A549 (cell line): ENCODE results near the gene HAPLN2. TPM values are rescaled to one million over a fixed set of nuclear protein-coding genes. Genes with fewer than 3 reads are reported as not detected.

ENCODE experiments used
- ATAC-seq, 2 experiments: fragments of 200-7000 bp in 1 of 2; fragments of >200 bp in 1 of 2; cut with Nextera tagmentation in 1 of 2; cut with Tn5 transposase in 1 of 2; 3 replicates each; pipeline versions ENCODE4 v1.8.0 to v1.9.1; 2018 to 2020; ENCODE audit warnings: mild to moderate bottlenecking in 1 of 2, moderate library complexity in 1 of 2
- CTCF ChIA-PET: fragments of 300-600 bp; sonication (Branson Sonifier 250); formaldehyde crosslinking; extraction: SDS; loops from one replicate; lab custom pipeline; 2021; ENCODE audit warnings: antibody characterized with exemption, inconsistent platforms; lab: Yijun Ruan, JAX
- POLR2A ChIA-PET: fragments of 350-600 bp; formaldehyde crosslinking; extraction: SDS; loops from one replicate; lab custom pipeline; 2021; ENCODE audit warnings: antibody characterized with exemption, inconsistent platforms; lab: Yijun Ruan, JAX
- DNase-seq, 2 experiments: peaks; one replicate each; pipeline versions ENCODE4 v3.0.0 to v3.0.0-alpha.2; 2011 to 2016; ENCODE audit warnings: low read depth in 1 of 2, low spot score in 1 of 2
- FAIRE-seq: peaks from 2 replicates; lab custom pipeline; 2011; peaks lifted over from hg19 to GRCh38; lab: Jason Lieb, UNC
- H3K27ac ChIP-seq, 2 experiments: fragments of >200 bp; sonication (Bioruptor Twin); formaldehyde crosslinking; 3 replicates each; pipeline ENCODE4 v1.5.1; 2016 to 2017
- H3K4me1 ChIP-seq: fragments of >200 bp; sonication (Bioruptor Twin); formaldehyde crosslinking; 3 replicates; pipeline ENCODE4 v1.6.1; 2016
- H3K4me2 ChIP-seq: fragments of >200 bp; sonication (Bioruptor Twin); formaldehyde crosslinking; 3 replicates; pipeline ENCODE4 v1.6.1; 2016
- H3K4me3 ChIP-seq: fragments of >200 bp; sonication (Bioruptor Twin); formaldehyde crosslinking; 3 replicates; pipeline ENCODE4 v1.5.1; 2016
- H3K9me3 ChIP-seq: fragments of >200 bp; sonication (Bioruptor Twin); formaldehyde crosslinking; 3 replicates; pipeline ENCODE4 v1.6.1; 2016
- CBX8 ChIP-seq: fragments of 200-600 bp; sonication (generic); IDR thresholded peaks from 2 replicates; pipeline ENCODE4 v1.6.1; 2016
- CEBPB ChIP-seq, 2 experiments: fragments of >200 bp in 1 of 2; sonication (Bioruptor Twin) in 1 of 2; formaldehyde crosslinking in 1 of 2; IDR thresholded peaks; 2 replicates each; pipeline ENCODE4 v1.6.1; 2012 to 2016
- CHD2 ChIP-seq: fragments of 150-350 bp; IDR thresholded peaks from 2 replicates; pipeline ENCODE4 v1.6.1; 2014; ENCODE audit warnings: low read length; ENCODE audit not compliant: partially characterized antibody
- EP300 ChIP-seq, 2 experiments: fragments of >200 bp; sonication (Bioruptor Twin); formaldehyde crosslinking; IDR thresholded peaks; 2 replicates in 1 of 2; 3 replicates in 1 of 2; pipeline ENCODE4 v1.6.1; 2016 to 2017
- FOSL2 ChIP-seq, 2 experiments: fragments of 450-650 bp in 1 of 2; fragments of >200 bp in 1 of 2; sonication (Bioruptor Twin) in 1 of 2; formaldehyde crosslinking; IDR thresholded peaks; 2 replicates each; pipeline versions ENCODE4 v1.5.0 to v1.6.1; 2016 to 2020; ENCODE audit warnings: mild to moderate bottlenecking in 1 of 2, moderate library complexity in 1 of 2
- GATA3 ChIP-seq: IDR thresholded peaks from 2 replicates; pipeline ENCODE4 v1.6.1; 2012; ENCODE audit warnings: borderline replicate concordance
- HOXB13 ChIP-seq: fragments of 250-450 bp; sonication (Bioruptor Pico); IDR thresholded peaks from 2 replicates; pipeline ENCODE4 v1.5.0; 2020; ENCODE audit warnings: low read depth, mild to moderate bottlenecking, moderate library complexity
- HOXB5 ChIP-seq: fragments of 250-450 bp; sonication (Bioruptor Pico); IDR thresholded peaks from 2 replicates; pipeline ENCODE4 v1.5.0; 2020; ENCODE audit warnings: mild to moderate bottlenecking, moderate library complexity
- JUN ChIP-seq, 2 experiments: fragments of >200 bp; sonication (Bioruptor Twin); formaldehyde crosslinking; IDR thresholded peaks; 2 replicates in 1 of 2; 3 replicates in 1 of 2; pipeline ENCODE4 v1.6.1; 2016 to 2017
- MAFK ChIP-seq: fragments of 450-650 bp; IDR thresholded peaks from 2 replicates; pipeline ENCODE4 v1.6.1; 2014; ENCODE audit not compliant: partially characterized antibody
- MAZ ChIP-seq: fragments of 150-350 bp; IDR thresholded peaks from 2 replicates; pipeline ENCODE4 v1.6.1; 2014; ENCODE audit warnings: antibody characterized with exemption, low read depth, low read length, borderline replicate concordance
- NPAS2 ChIP-seq: fragments of 250-450 bp; sonication (Bioruptor Pico); IDR thresholded peaks from 2 replicates; pipeline ENCODE4 v1.8.0; 2022; ENCODE audit warnings: mild to moderate bottlenecking, moderate library complexity, borderline replicate concordance
- POLR2A ChIP-seq: IDR thresholded peaks from 2 replicates; pipeline ENCODE4 v1.6.1; 2012; ENCODE audit warnings: mild to moderate bottlenecking, low read length
- POLR2AphosphoS2 ChIP-seq: conservative IDR thresholded peaks from 2 replicates; pipeline ENCODE4 v1.6.1; 2012; ENCODE audit warnings: low read length, improper control_type of control experiment, inconsistent platforms
- RARB ChIP-seq: fragments of 250-450 bp; sonication (Bioruptor Pico); IDR thresholded peaks from 2 replicates; pipeline ENCODE4 v1.8.0; 2021; ENCODE audit warnings: mild to moderate bottlenecking, moderate library complexity
- RFX5 ChIP-seq: fragments of 450-650 bp; IDR thresholded peaks from 2 replicates; pipeline ENCODE4 v1.7.1; 2014; ENCODE audit warnings: antibody characterized with exemption, mild to moderate bottlenecking, moderate library complexity
- SREBF2 ChIP-seq: fragments of 450-650 bp; IDR thresholded peaks from 2 replicates; pipeline ENCODE4 v1.6.1; 2014; ENCODE audit warnings: mild to moderate bottlenecking, moderate library complexity
- TP53 ChIP-seq: fragments of 250-450 bp; sonication (Bioruptor Pico); IDR thresholded peaks from 2 replicates; pipeline ENCODE4 v1.5.0; 2021; ENCODE audit warnings: mild to moderate bottlenecking, moderate library complexity
- ZC3H11A ChIP-seq: fragments of 450-650 bp; IDR thresholded peaks from 2 replicates; pipeline ENCODE4 v1.6.1; 2014; ENCODE audit warnings: antibody characterized with exemption, mild to moderate bottlenecking
- ZFP36 ChIP-seq: fragments of 450-650 bp; IDR thresholded peaks from 2 replicates; pipeline ENCODE4 v1.6.1; 2014; ENCODE audit warnings: borderline replicate concordance; ENCODE audit not compliant: partially characterized antibody
- WGBS: methylation state at CpG from one replicate; pipeline ENCODE4 v1.1.6; 2017; ENCODE audit errors: missing lambda C conversion rate; 5-methylcytosine and 5-hydroxymethylcytosine counted together
- polyA plus RNA-seq, 4 experiments: library from polyadenylated mRNA; depleted of rRNA in 3 of 4; stranded (reverse); fragments of >200 nt; fragmentation: RNase III in 1 of 4; extraction: RNeasy Plus Mini Kit Qiagen cat#74134 plus additional on column Dnase treatment in 1 of 4; gene quantifications; 2 replicates in 3 of 4; 3 replicates in 1 of 4; pipeline ENCODE4 v1.2.3, GENCODE V29; 2011 to 2017
- TF ChIP-seq, protein P1 (sequence below): IDR thresholded peaks from 2 replicates; pipeline ENCODE4 v1.6.1; 2012
- TF ChIP-seq, protein P2 (sequence below): fragments of 450-650 bp; IDR thresholded peaks from 2 replicates; pipeline ENCODE4 v1.6.1; 2014; ENCODE audit warnings: antibody characterized with exemption

Gene HAPLN2
- polyA plus RNA-seq, 2 of the 4 experiments (the other 2 are of a cell fraction), result 0.10 to 0.23 TPM

DNA sequence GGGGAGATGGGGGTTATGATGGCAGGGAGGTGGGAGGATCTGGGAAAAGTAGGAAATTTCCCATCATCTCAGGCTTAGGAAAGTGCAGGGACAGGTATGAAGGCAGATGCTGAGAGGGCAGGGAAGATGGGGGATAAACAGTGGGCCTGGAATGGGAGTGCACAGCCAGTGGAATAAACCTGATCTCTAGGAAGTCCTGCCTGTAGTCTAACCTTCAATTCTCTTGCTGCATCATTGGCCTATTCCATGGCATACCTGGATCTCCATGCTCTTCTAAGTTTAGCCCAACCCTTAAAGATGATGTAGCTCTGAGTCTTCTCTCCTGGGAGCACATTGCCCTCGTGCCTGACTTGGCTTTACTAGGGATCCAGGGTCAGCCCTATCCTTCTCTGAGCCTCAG lies 25.4 kb downstream of the HAPLN2 start:
- CTCF ChIA-PET, result interaction anchor here (1.1 to 17.8 kb wide), 7 partner anchors 11 to 82 kb away, joined by 3 to 323 read pairs (median 10); partner anchors contain the start of gene HAPLN2
- H3K9me3 ChIP-seq, result no peaks in the 10 kb centered on the region
- WGBS, result 56% methylated on average over 1 of the region's 1 CpG
- ATAC-seq, result no peak
- POLR2A ChIA-PET, result no interaction called here
- no peak overlapping the region for H3K27ac ChIP-seq
- DNase-seq, result no peak
- H3K4me2 ChIP-seq, result no peak overlapping the region
- no peaks in the 10 kb centered on the region for H3K4me1 ChIP-seq
- no peak for TF ChIP-seq POLR2A
- no peak for TF ChIP-seq POLR2AphosphoS2
- TF ChIP-seq CBX8, result no peak
- no peak for TF ChIP-seq MAZ
- no peak for TF ChIP-seq TP53 (CRISPR knock-in tag)
- no peak for TF ChIP-seq JUN (IDR thresholded peaks at IDR 0.05)
- TF ChIP-seq, protein P1, sequence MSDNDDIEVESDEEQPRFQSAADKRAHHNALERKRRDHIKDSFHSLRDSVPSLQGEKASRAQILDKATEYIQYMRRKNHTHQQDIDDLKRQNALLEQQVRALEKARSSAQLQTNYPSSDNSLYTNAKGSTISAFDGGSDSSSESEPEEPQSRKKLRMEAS, result no peak
- no peak for TF ChIP-seq HOXB5 (CRISPR knock-in tag)
- no peak for TF ChIP-seq EP300 (IDR thresholded peaks at IDR 0.05)
- no peak for TF ChIP-seq ZFP36
- no peak overlapping the region for H3K4me3 ChIP-seq
- FAIRE-seq, result no peak

DNA sequence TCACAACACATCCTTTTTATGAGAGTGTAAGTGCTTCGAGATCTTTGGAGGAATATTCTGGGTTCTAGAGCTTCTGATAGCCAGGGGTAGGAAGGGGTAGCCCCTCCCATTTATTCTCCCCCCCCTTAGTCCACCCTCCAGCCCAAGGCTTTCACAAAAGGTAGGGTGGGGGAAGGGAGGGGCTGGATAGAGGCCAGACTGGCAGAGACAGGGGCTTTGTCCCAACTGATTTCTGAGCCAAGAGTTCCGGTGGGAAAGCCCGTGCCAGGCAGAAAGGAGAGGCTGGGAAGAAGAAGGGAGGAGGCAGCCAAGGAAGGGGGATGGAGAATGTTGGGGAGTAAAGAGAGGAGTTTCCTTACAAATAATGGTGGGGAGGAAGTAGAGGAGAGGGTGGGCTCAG lies 25.8 kb downstream of the HAPLN2 start:
- 84% methylated on average over 3 of the region's 3 CpGs for WGBS
- DNase-seq (no peak), ATAC-seq (no peak), FAIRE-seq (no peak)
- TF ChIP-seq CEBPB (IDR thresholded peaks at IDR 0.05) (no peak), NPAS2 (CRISPR knock-in tag) (no peak), HOXB13 (CRISPR knock-in tag) (no peak), MAZ (no peak), GATA3 (no peak), ZC3H11A (no peak), SREBF2 (no peak), CHD2 (no peak), CBX8 (no peak), MAFK (no peak), RARB (CRISPR knock-in tag) (no peak), FOSL2 (IDR thresholded peaks at IDR 0.05) (no peak), FOSL2 (CRISPR knock-in tag; IDR thresholded peaks at IDR 0.05) (no peak), JUN (IDR thresholded peaks at IDR 0.05) (no peak), RFX5 (no peak)
- TF ChIP-seq, protein P2, sequence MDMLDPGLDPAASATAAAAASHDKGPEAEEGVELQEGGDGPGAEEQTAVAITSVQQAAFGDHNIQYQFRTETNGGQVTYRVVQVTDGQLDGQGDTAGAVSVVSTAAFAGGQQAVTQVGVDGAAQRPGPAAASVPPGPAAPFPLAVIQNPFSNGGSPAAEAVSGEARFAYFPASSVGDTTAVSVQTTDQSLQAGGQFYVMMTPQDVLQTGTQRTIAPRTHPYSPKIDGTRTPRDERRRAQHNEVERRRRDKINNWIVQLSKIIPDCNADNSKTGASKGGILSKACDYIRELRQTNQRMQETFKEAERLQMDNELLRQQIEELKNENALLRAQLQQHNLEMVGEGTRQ, result no peak
- ChIA-PET POLR2A (no interaction called here), CTCF (interaction anchor here (1.0 to 17.8 kb wide), 6 partner anchors 11 to 44 kb away, joined by 3 to 323 read pairs (median 10); partner anchors contain the start of gene HAPLN2)
- Histone ChIP-seq H3K4me1 (no peaks in the 10 kb centered on the region), H3K4me3 (no peak overlapping the region), H3K27ac (no peak overlapping the region), H3K4me2 (no peak overlapping the region), H3K9me3 (no peaks in the 10 kb centered on the region)

DNA sequence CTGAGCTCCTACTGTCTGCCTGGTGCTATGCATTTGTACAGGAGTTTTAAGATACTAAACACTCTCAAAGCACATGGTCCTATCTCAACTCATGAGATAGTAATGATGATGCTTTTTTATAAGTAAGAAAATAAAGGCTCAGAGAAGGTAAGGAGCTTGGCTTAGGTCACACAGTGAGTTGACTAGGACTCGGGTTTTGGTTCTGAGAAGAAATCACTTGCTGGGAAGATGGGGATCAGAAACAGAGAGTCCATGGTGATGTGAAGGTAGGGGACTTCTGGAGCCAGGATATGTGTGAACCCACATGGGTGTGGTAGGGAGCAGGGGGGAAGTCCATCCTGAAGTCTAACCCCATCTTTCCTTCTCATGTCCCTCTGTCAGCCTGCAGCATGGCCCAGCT lies 26.5 kb downstream of the HAPLN2 start:
- Histone ChIP-seq H3K9me3 (no peaks in the 10 kb centered on the region), H3K4me3 (no peak overlapping the region), H3K4me2 (no peak overlapping the region), H3K27ac (no peak overlapping the region), H3K4me1 (no peaks in the 10 kb centered on the region)
- TF ChIP-seq MAFK (no peak), ZFP36 (peak; percentile 19)
- ChIA-PET POLR2A (no interaction called here), CTCF (interaction anchor here (0.8 to 17.8 kb wide), 7 partner anchors 10 to 260 kb away, joined by 3 to 323 read pairs (median 5); partner anchors contain the start of gene HAPLN2)
- FAIRE-seq (no peak), ATAC-seq (no peak), DNase-seq (no peak)
- 91% methylated on average over 1 of the region's 1 CpG for WGBS
